Tibial nerve (tissue), 4 donors: ENCODE measurements around the gene KREMEN2. TPM values are rescaled to one million over a fixed set of nuclear protein-coding genes. Genes with fewer than 3 reads are reported as not detected.

Experiments
- DNase-seq, 2 donors: peaks; one replicate each; pipeline ENCODE4 v3.0.0-alpha.2; 2019; ENCODE audit warnings: low spot score in 2 of 2
- H3K27ac ChIP-seq, 4 donors: fragments of 200-600 bp; sonication (generic) in 3 of 4; one replicate each; pipeline ENCODE4 v1.5.1; 2017 to 2019; ENCODE audit warnings: mild to moderate bottlenecking in 1 of 4
- H3K27me3 ChIP-seq, 2 donors: fragments of 200-600 bp; sonication (generic) in 1 of 2; one replicate each; pipeline versions ENCODE4 v1.5.1 to v1.6.0; 2017 to 2019
- H3K36me3 ChIP-seq, 3 donors: fragments of 200-600 bp; sonication (generic); one replicate each; pipeline ENCODE4 v1.5.1; 2018 to 2019
- H3K4me1 ChIP-seq, 4 donors: fragments of 200-600 bp; sonication (generic) in 3 of 4; one replicate each; pipeline ENCODE4 v1.5.1; 2017 to 2019
- H3K4me3 ChIP-seq, 4 donors: fragments of 200-600 bp; sonication (generic) in 3 of 4; one replicate each; pipeline ENCODE4 v1.5.1; 2017 to 2019; ENCODE audit warnings: mild to moderate bottlenecking in 1 of 4, moderate library complexity in 1 of 4
- H3K9me3 ChIP-seq, 4 donors: fragments of 200-600 bp; sonication (generic) in 3 of 4; one replicate each; pipeline ENCODE4 v1.5.1; 2017 to 2019
- CTCF ChIP-seq, 5 experiments: fragments of 200-600 bp in 3 of 5; fragments of 450-650 bp in 2 of 5; sonication (generic) in 3 of 5; IDR thresholded peaks; one replicate each; pipeline ENCODE4 v1.5.1; 2016 to 2019; ENCODE audit warnings: antibody characterized with exemption in 5 of 5, mild to moderate bottlenecking in 3 of 5, moderate library complexity in 2 of 5
- EP300 ChIP-seq, 2 donors: sonication (generic); formaldehyde crosslinking; IDR thresholded peaks; one replicate each; pipeline ENCODE4 v1.6.1; 2017; ENCODE audit warnings: antibody characterized with exemption in 2 of 2, mild to moderate bottlenecking in 1 of 2
- POLR2A ChIP-seq, 2 donors: fragments of 450-650 bp; IDR thresholded peaks; one replicate each; pipeline ENCODE4 v1.6.1; 2017; ENCODE audit warnings: antibody characterized with exemption in 2 of 2, mild to moderate bottlenecking in 2 of 2, moderate library complexity in 2 of 2
- WGBS, 2 donors: methylation state at CpG; one replicate each; pipeline ENCODE4 v1.1.5; 2018; 5-methylcytosine and 5-hydroxymethylcytosine counted together
- total RNA-seq, 4 donors: library from RNA; depleted of rRNA; stranded (reverse); fragments of >200 nt; gene quantifications; one replicate each; pipeline ENCODE4 v1.1.0, GENCODE V29; 2016

KREMEN2 gene
- total RNA-seq, result not detected

GRCh38 chr16:2963723-2964474 lies at the start of gene KREMEN2:
Gene KREMEN2 (plus strand): TSS chr16:2964275. CDS start chr16:2964521, 246 bp downstream.
- H3K27ac ChIP-seq, result no peak within 1 kb of the TSS
- H3K9me3 ChIP-seq, result no peaks in the 10 kb centered on the region
- TF ChIP-seq EP300 (IDR thresholded peaks at IDR 0.05) (no peak), POLR2A (IDR thresholded peaks at IDR 0.05) (no peak), CTCF (IDR thresholded peaks at IDR 0.05) (no peak)
- DNase-seq, result no peak
- peaks cover 0 to 68% (median 32%) of the 10 kb centered on the region in 4 donors for H3K4me1 ChIP-seq
- H3K27me3 ChIP-seq, result peaks cover 2 to 95% of the 10 kb centered on the region in 2 donors
- WGBS, 2 donors, result 1% methylated on average over 29 to 42 of the region's 60 CpGs
- H3K4me3 ChIP-seq, result peak within 1 kb of the TSS in 2 of 4 donors; percentile 26 to 28
- no peaks in the 10 kb centered on the region for H3K36me3 ChIP-seq

GRCh38 chr16:2915196-2915929 lies 48.7 kb upstream of the KREMEN2 start:
- 76 to 79% methylated on average over 13 of the region's 13 CpGs for WGBS, 2 donors
- TF ChIP-seq EP300 (IDR thresholded peaks at IDR 0.05), result no peak
- TF ChIP-seq CTCF (IDR thresholded peaks at IDR 0.05), result no peak
- no peak for TF ChIP-seq POLR2A (IDR thresholded peaks at IDR 0.05)
- Histone ChIP-seq H3K36me3 (peaks cover 0 to 36% (median 6%) of the 10 kb centered on the region in 3 donors), H3K4me1 (peaks cover 0 to 37% (median 6%) of the 10 kb centered on the region in 4 donors), H3K9me3 (no peaks in the 10 kb centered on the region), H3K27ac (no peak overlapping the region), H3K4me3 (no peak overlapping the region), H3K27me3 (no peaks in the 10 kb centered on the region)
- no peak for DNase-seq

GRCh38 chr16:2919511-2920255 lies 44.4 kb upstream of the KREMEN2 start:
- peak overlapping the region in 3 of 4 donors; percentile 6 to 86 (median 77) for H3K27ac ChIP-seq
- no peaks in the 10 kb centered on the region for H3K9me3 ChIP-seq
- TF ChIP-seq POLR2A (IDR thresholded peaks at IDR 0.05) (no peak), EP300 (IDR thresholded peaks at IDR 0.05) (peak; percentile 15 to 34), CTCF (IDR thresholded peaks at IDR 0.05) (peak; percentile 85 to 94 (median 92))
- H3K4me3 ChIP-seq, result no peak overlapping the region
- peak in 1 of 2 donors; percentile 77 for DNase-seq
- WGBS, 2 donors, result 5 to 6% methylated on average over 13 of the region's 13 CpGs
- H3K4me1 ChIP-seq, result peaks cover 0 to 12% (median 0%) of the 10 kb centered on the region in 4 donors
- H3K27me3 ChIP-seq, result no peaks in the 10 kb centered on the region
- peaks cover 0 to 52% (median 6%) of the 10 kb centered on the region in 3 donors for H3K36me3 ChIP-seq

GRCh38 chr16:2923481-2923880 lies 40.6 kb upstream of the KREMEN2 start:
- Histone ChIP-seq H3K9me3 (no peaks in the 10 kb centered on the region), H3K27ac (no peak overlapping the region), H3K27me3 (no peaks in the 10 kb centered on the region), H3K36me3 (peaks cover 0 to 28% (median 0%) of the 10 kb centered on the region in 3 donors), H3K4me3 (no peak overlapping the region), H3K4me1 (peaks cover 0 to 38% (median 6%) of the 10 kb centered on the region in 4 donors)
- no peak for DNase-seq
- TF ChIP-seq EP300 (IDR thresholded peaks at IDR 0.05) (no peak), POLR2A (IDR thresholded peaks at IDR 0.05) (no peak), CTCF (IDR thresholded peaks at IDR 0.05) (no peak)
- 93 to 95% methylated on average over 14 of the region's 14 CpGs for WGBS, 2 donors
